ENCODE measurements around the gene FIGNL2.

GRCh38 chr12:51844854-51845253 lies 3.7 kb downstream of the FIGNL2 start:
- TF ChIP-seq POLR2A (IDR thresholded peaks at IDR 0.05) (no peak), CTCF (IDR thresholded peaks at IDR 0.05) (no peak)

Measured in uterus (tissue), 2 donors.